ENCODE results near the gene FGD3. TPM values are rescaled to one million over a fixed set of nuclear protein-coding genes. Genes with fewer than 3 reads are reported as not detected.

Gene FGD3
- total and polyA plus RNA-seq, 2 of the 8 experiments (the other 6 are each of a cell fraction or from before 2014, with no cell fraction given), result 1.4 to 1.9 TPM

GRCh38 chr9:93035821-93036351 is 88.6 kb downstream of the FGD3 start:
- H4K5ac ChIP-seq (ENCODE audit: insufficient read length, low read depth, low read length), result no peak overlapping the region
- no peak overlapping the region for H3K4ac ChIP-seq (replicated peaks; ENCODE audit: insufficient read length, low read depth, low read length)
- no peak for FAIRE-seq
- no peak overlapping the region for H2AFZ ChIP-seq (ENCODE audit: low read length)
- no peak overlapping the region for H3K18ac ChIP-seq (ENCODE audit: extremely low read depth, low read length)
- no peak overlapping the region for H4K91ac ChIP-seq (replicated peaks; ENCODE audit: insufficient read length, low read length)
- H2BK12ac ChIP-seq (ENCODE audit: low read depth, low read length), result peak overlapping the region; percentile 60; the same call in 1 of the 2 replicates
- no peak overlapping the region for H3K23ac ChIP-seq (ENCODE audit: insufficient read length)
- H3K27me3 ChIP-seq (replicated peaks in 1 of 4; ENCODE audit: control insufficient read depth in 3 of 4, extremely low read depth in 1 of 4, insufficient read depth in 3 of 4, low read length in 3 of 4), result no peaks in the 10 kb centered on the region
- no peak overlapping the region for H3K9ac ChIP-seq (replicated peaks in 1 of 4; ENCODE audit: extremely low read depth in 1 of 4, low read depth in 3 of 4, low read length in 3 of 4)
- no peaks in the 10 kb centered on the region for H3K36me3 ChIP-seq (ENCODE audit: control insufficient read depth in 2 of 4, insufficient read depth in 4 of 4, low read length in 3 of 4)
- CTCF ChIA-PET (ENCODE audit: partially characterized antibody), result interaction anchor here (0.7 to 4.9 kb wide), 10 partner anchors 11 to 81 kb away, joined by 3 to 44 read pairs (median 3); no protein-coding TSS in a partner anchor
- no peaks in the 10 kb centered on the region for H3K9me3 ChIP-seq (ENCODE audit: insufficient read depth in 2 of 2, low read depth in 1 of 2, low read length in 1 of 2)
- no peak overlapping the region for H3K27ac ChIP-seq (ENCODE audit: low read depth, low read length)
- DNase-seq (ENCODE audit: low read depth in 1 of 2, low spot score in 2 of 2), result no peak
- no peaks in the 10 kb centered on the region for H3K79me1 ChIP-seq (ENCODE audit: low read depth, low read length)
- H3K56ac ChIP-seq (replicated peaks; ENCODE audit: insufficient read length, low read depth, low read length), result no peak overlapping the region
- peaks cover 0 to 1% of the 10 kb centered on the region in 2 experiments for H4K20me1 ChIP-seq (replicated peaks in 1 of 2; ENCODE audit: control insufficient read depth in 1 of 2, insufficient read depth in 2 of 2, low read length in 2 of 2)
- H3K4me2 ChIP-seq (ENCODE audit: insufficient read depth in 1 of 2, low read depth in 2 of 2, low read length in 2 of 2), result no peak overlapping the region
- H3K79me2 ChIP-seq (ENCODE audit: control insufficient read depth in 1 of 2, insufficient read depth in 2 of 2, low read length in 2 of 2), result no peaks in the 10 kb centered on the region
- no peak overlapping the region for H2AK5ac ChIP-seq (ENCODE audit: low read depth, low read length)
- H2BK20ac ChIP-seq (ENCODE audit: low read length), result no peak overlapping the region
- H3K4me1 ChIP-seq (replicated peaks in 1 of 4; ENCODE audit: control insufficient read depth in 3 of 4, insufficient read depth in 4 of 4, low read length in 3 of 4), result peaks cover 0 to 9% (median under 1%) of the 10 kb centered on the region in 4 experiments; a peak in 3 of 7 replicates
- TF ChIP-seq, protein P1, sequence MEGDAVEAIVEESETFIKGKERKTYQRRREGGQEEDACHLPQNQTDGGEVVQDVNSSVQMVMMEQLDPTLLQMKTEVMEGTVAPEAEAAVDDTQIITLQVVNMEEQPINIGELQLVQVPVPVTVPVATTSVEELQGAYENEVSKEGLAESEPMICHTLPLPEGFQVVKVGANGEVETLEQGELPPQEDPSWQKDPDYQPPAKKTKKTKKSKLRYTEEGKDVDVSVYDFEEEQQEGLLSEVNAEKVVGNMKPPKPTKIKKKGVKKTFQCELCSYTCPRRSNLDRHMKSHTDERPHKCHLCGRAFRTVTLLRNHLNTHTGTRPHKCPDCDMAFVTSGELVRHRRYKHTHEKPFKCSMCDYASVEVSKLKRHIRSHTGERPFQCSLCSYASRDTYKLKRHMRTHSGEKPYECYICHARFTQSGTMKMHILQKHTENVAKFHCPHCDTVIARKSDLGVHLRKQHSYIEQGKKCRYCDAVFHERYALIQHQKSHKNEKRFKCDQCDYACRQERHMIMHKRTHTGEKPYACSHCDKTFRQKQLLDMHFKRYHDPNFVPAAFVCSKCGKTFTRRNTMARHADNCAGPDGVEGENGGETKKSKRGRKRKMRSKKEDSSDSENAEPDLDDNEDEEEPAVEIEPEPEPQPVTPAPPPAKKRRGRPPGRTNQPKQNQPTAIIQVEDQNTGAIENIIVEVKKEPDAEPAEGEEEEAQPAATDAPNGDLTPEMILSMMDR (IDR thresholded peaks at IDR 0.05; ENCODE audit: control extremely low read depth in 1 of 3, insufficient read depth in 1 of 3, low read depth in 1 of 3, low read length in 3 of 3), result no peak
- TF ChIP-seq SP4 (IDR thresholded peaks at IDR 0.05; ENCODE audit: low read length) (no peak), RBBP5 (IDR thresholded peaks at IDR 0.05; ENCODE audit: borderline replicate concordance, low read depth, low read length) (no peak), BRCA1 (IDR thresholded peaks at IDR 0.05; ENCODE audit: low read depth, low read length) (no peak), EP300 (IDR thresholded peaks at IDR 0.05; ENCODE audit: borderline replicate concordance in 1 of 2, low read depth in 2 of 2, low read length in 2 of 2) (no peak), SP2 (IDR thresholded peaks at IDR 0.05; ENCODE audit: low read length) (no peak), TAF7 (optimal IDR thresholded peaks at IDR 0.05; ENCODE audit: borderline replicate concordance, low read depth, low read length) (no peak), SUZ12 (IDR thresholded peaks at IDR 0.05; ENCODE audit: low read length) (no peak), KDM5A (IDR thresholded peaks at IDR 0.05; ENCODE audit: low read length) (no peak), RXRA (IDR thresholded peaks at IDR 0.05; ENCODE audit: insufficient read depth, low read depth, low read length) (no peak), POU5F1 (IDR thresholded peaks at IDR 0.05; ENCODE audit: low read depth, low read length) (no peak)
- no peak overlapping the region for H2BK120ac ChIP-seq (replicated peaks; ENCODE audit: low read depth, low read length)
- no peak overlapping the region for H2BK15ac ChIP-seq (ENCODE audit: low read length)
- H3K14ac ChIP-seq (ENCODE audit: insufficient read length), result no peak overlapping the region
- 81% methylated on average over 12 of the region's 13 CpGs; no CpG with 5 or more reads in 1 of the 2 experiments for WGBS, 2 experiments (ENCODE audit: extremely low coverage in 1 of 2, insufficient coverage in 1 of 2, insufficient read length in 1 of 2, insufficient replicate concordance in 2 of 2, low coverage in 1 of 2, low lambda C conversion rate in 2 of 2, missing lambda C conversion rate in 1 of 2)
- H3K23me2 ChIP-seq (ENCODE audit: low read depth, low read length), result peaks cover 2% of the 10 kb centered on the region; the same call in 1 of the 2 replicates
- H2BK5ac ChIP-seq (ENCODE audit: low read depth, low read length), result no peak overlapping the region; the same call in 1 of the 2 replicates
- no peak overlapping the region for H3K4me3 ChIP-seq (ENCODE audit: extremely low read depth in 1 of 4, insufficient read depth in 2 of 4, low read depth in 3 of 4, low read length in 4 of 4)
- no peak overlapping the region for H4K8ac ChIP-seq (ENCODE audit: extremely low read depth, insufficient read depth, low read length)
- POLR2A ChIA-PET (ENCODE audit: partially characterized antibody), result no interaction called here

All from H1 (cell line).